Inflammatory macrophage treated with lipopolysaccharide for 1 hour (primary cell): ENCODE measurements around the gene TFF2.
A peak's percentile ranks its signal among the peaks of the same experiment; 100 is the strongest.

ENCODE experiments used
- DNase-seq, 2 donors: peaks; one replicate each; pipeline ENCODE4 v3.0.0-alpha.2; 2020 to 2022

Gene TFF2

DNA sequence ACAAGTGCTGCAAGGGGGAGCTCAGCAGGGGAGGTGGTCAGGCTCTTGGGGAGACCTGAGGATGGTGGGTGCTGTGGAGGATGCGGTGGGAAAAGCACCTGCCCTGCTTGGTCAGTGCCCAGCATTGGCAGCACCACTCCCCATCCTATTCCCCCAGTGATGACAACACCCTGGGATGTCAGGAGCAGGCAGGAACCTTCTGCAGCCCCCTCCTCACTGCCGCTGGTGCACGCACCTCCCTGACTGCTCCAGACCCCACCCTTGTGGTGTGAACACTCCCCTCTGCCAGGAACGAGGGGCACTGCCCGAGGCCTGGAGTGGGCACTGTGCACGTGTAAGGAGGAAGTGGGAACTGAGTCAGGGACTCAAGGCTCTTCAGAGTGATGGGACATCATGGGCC is 32.5 kb upstream of the TFF2 start:
- no peak for DNase-seq

DNA sequence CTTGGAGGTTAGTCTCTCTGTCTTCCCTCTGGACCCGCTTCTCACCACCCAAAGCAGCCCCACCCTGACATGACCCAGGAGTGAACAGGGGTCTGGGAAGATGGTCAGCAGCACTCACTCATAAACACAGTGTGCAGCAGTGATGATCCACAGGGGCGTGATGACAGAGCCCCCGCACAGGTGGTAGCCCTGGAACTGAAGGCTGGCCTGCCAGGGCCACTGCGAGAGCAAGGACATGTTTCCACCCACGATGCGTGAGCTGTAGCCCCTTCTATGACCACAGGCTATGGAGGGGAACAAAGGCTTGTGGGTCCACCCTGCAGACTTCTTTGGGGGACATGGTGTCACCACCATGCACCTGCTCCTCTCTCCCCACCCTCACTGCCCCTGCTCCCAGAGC is 32.1 kb upstream of the TFF2 start:
- DNase-seq, result no peak

DNA sequence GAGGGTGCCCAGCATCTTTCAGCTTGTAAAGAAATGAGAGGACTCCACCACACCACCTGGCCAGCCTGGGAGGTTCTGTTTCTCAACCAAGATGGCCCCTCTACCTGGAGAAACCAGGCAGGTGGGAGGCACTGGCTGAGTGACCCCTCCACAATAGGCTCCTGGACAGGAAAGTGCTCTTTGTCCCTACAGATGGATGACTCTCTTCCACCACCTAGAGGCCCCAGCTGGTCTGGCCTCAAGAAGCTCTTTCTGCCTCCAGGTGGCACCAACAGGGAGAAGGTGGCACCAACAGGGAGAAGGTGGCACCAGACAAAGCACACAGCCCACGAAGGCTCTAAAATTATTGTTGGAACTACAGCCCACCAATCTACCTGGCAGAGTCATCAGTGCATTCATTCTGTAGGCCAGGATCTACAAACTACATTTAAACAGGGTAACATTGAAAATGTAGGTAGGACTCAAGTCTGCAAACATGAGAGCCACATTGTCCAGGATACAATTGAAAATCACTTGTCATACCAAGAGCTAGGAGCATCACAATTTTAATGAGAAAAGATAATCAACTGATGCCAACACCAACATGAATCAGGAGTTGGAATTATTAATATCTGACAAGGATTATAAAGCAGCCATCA is 30.7 kb upstream of the TFF2 start:
- peak; percentile 45 to 49 for DNase-seq

DNA sequence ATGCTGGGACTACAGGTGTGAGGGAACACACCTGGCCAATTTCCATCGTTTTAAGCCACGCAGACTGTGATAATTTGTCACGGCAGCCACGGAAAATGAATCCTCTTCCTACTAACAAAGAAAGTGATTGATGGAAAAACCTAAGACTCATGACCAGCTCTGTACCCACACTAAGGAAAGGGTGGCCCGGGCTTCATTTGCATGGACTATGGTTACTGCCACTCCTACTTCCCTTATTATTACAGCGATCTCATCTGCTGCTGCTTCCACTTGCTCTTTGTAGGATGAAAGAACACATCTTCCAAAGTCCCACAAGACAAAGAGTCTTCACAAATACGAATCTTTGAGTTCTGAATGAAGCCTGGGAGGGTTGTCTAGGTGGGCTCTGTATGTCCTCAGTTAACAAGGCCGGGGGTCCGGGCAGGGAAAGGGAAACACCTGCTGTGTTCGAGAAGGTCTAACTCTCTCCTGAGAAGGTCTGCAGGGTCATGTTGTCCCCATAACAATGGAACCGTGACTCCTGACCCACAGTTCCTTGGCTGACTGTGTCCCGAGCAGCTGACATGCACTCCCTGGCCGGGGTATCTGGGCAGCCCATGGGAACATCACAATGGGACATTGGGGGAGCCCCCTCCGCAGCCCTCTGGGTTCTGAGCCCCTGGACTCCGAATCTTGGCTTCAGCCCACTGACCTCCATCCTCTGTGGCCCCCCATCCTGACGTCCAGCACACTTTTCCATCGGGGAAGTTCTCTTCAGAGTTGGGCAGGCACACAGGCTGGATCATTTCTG is 28.8 kb upstream of the TFF2 start:
- peak; percentile 43 to 50 for DNase-seq

DNA sequence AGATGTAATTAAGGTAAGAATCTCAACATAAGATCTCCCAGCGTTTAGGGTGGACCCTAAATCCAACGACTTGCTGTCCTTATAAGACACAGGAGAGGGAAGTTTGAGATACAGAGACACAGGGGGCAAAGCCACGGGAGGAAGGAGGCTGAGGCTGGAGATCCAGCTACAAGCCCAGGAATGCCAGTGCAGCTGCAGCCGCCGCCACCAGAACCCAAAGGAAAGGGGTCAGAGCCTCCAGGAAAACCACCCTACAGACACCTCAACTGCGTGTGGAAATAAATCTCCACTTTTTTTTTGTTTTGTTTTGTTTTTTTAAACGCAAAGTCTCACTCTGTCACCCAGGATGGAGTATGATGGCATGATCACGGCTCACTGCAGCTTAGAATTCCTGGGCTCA is 27.6 kb upstream of the TFF2 start:
- no peak for DNase-seq

DNA sequence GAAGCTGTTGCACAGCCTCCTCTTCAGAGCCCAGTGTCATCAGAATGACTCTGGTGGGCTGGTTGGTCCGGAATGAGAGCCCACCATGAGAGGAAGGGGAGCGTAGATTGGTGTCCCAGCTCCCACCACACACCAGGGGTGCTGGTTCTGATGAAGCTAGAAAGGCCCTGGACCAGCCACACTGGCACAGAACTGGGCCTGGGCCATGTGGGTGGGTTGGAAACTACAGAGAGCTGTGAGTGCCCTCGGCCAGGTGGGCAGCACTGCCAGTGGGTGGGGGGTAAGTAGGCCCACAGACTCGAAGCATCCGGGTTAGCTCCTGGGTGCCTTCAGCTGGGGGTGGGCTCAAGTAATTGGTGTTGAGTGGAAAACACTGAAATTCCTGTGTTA is 27.2 kb upstream of the TFF2 start:
- DNase-seq, result no peak

DNA sequence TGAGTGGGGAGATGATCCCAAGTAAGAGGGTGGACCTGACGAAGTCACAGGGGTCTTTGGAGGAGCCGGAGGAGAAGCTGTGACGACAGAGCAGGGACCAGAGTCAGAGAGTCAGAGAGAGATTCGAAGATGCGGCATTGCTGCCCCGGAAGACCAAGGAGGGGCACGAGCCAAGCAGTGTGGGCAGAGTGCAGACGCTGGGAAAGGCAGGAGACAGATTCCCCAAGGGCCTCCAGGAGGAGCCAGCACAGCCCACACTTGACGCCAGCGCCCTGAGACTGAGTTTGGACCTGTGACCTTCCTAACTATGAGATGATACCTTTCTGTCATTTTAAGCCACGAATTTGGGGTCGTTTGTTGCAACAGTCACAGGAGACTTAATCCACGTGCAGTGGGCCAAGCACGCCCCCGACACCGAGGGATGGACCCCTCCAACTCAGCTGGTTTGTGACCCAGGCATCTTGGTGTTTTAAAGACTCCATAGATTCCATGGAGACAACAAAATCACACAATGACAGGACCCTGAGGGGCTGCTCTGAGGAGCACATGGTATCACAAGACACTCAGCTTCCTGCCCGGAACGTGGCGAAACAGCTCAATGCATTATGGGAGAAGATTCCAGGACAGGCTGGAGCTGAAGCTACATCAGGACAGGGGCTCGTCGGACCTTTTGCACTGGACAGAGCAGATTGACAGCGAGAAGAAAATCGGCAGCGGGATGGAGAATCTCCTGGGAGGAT is 26.6 kb upstream of the TFF2 start:
- no peak for DNase-seq

DNA sequence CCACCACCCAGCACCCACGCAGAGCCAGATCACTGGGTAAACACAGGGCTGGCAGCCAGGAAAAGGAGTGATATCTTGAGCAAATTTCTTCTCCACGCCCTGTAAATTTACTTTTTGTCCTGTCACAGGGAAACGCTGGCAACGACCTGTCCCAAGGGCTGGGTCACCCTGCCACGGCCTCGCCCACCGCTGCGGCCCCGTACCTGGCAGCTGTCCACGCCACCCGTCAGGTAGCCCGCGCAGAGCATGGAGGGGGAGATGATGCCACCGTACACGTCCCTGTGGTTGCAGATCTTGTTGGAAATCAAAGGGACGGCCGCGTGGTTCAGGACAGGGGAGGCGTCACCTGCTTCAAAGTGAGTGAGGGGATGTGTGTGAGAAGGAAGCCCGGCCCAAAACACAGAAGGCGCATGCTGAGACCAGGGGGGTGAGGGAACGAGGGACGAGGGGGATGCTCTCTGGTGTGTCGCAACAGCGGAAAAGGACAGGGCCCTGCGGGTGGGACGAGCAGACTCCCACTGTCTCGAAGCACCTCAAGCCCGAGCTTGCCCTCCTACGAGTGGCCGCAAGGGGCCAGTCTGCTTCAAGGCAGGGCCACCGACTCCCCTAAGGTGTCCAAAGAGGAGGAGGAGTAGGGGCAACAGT is 25.7 kb upstream of the TFF2 start:
- no peak for DNase-seq

DNA sequence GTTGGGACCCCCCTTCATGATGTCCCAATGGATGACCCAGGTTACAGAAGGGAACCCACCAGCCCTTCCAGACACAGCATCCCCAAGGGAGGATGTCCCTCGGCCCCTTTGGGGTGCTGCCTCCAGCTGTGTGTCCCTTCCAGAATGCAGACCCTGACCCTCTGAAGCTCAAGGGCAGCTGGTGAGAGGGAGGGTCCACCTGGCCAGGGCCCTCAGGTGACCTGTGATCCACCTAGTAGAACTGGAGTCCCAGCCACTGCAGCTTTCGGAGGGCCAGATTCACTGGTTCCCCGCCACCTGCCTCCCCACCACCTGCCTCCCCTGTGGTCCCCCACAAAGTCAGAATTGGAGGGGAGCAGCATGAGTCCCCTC is 25.2 kb upstream of the TFF2 start:
- no peak for DNase-seq

DNA sequence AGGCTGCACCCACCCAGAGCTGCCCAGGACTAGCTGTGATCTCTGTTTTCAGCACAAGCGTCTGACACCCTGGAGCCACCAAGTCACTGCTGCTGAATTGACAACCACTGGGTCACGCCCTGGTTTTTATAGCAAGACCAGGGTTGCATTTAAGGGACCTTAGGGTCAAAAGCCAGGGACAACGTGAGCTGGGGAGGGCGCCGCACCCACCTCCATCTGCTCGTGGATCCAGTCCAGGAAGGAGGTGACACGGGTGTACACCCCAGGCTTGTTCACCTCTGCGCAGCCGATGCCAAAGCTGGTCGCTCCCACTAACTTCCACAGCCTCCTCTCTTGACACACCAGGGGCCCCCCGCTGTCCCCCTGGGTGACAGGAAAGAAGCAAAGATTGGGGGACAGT is 24.7 kb upstream of the TFF2 start:
- DNase-seq, result no peak

DNA sequence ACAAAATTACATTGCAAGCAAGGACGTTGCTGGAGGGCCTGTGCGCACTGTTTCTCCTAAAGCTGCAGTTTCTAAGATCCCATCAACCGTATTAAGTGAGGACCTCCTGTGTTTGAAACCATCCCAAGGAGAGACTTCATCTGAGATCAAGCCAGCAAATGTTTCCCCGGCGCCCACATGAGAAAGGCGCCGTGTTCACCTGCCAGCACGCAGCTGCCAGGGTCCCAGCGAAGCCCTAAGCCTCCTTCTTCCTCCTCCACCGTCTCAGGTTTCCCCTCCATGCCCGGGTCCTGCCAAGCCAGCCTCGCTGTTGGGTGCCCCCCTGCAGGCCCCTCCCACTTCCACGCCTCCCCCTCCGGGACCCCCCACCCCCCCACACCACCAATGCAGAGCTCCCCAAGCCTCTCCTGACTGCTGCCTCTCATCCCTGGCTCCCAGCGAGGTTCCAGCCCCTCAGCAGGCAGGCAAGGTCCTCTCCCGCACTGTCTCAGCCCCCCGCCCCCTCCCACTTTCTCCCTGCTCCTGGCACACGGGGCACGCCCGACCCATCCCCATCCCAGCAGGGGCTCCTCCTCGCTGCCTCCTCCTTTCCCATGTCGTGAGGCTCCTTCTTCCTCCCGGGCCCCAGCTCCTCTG is 24.2 kb upstream of the TFF2 start:
- no peak for DNase-seq

DNA sequence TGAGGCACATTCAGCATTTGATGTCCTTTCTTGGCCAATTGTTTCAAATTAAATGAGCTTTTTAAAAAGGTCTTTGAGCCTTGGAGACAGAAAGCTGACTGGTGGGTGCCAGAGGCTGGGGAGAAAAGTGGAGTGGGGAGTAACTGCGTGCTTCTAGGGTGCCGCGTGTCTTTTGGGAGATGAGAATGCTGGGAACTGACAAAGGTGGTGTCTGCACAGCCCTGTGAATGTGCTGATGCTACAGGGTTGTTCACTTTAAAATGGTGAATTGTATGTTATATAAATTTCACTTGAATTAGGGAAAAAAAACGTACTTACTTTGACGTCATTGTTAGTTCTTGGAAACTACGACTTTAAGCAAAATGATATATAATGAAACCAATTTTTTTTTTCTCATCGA is 23.7 kb upstream of the TFF2 start:
- no peak for DNase-seq

DNA sequence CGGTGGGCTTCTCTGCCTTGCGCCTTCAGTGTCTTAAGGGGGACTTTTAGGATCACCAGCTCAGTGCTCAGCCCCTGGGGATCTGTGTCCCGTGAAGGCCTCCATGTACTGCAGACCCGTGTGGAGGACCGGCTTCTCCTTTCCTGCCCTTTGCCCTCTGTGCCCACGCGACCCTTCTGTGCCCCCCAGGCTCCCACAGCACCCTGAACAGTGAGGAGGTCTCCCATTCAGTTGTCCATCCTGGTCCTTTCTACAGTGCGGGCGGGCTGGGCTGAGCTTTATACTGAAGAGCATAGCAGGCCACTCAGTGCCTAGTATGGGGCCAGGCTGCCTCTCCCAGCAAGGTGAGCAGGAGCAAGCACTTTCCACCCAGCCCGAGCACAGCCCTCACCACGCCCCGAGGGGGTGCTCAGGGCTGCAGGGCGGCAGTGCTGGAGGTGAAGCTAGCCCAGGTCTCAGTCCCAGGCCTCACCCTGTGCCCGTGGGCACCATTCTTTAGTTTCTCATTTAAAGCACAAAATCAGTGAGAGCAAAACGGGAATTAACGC is 23.2 kb upstream of the TFF2 start:
- no peak for DNase-seq

DNA sequence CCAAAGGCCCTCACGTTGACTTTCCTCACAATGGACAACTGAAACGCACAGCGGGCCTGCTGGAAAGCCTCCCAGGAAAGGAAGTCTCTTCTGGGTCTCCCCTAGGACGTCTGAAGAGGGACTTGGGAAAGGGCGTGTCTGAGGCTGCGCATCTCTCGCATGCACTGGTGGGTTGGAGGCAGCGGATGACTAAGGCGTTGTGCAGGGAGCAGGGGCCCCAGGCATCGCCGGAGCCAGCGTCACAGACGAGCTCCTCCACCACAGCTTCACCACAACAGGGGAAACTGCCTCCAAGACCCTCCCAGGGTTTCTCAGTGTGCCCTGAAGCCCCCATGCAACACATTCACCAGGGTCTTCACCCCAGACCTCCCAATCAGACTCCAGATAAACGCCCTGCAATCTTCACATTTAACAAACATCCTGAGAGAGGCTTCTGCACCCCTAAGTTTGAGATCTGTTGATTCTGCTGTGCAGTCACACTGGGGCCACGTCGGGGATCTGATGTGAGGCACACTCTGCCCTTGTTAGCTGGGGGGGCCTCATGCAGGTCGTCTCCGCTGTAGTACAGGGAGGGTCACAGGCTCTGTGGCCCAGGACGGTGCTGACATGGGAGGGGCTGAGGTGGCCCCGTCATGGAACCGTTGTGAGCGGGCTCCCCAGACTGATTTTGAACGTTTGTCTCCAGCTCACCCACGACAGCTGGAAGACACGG is 22.6 kb upstream of the TFF2 start:
- no peak for DNase-seq

DNA sequence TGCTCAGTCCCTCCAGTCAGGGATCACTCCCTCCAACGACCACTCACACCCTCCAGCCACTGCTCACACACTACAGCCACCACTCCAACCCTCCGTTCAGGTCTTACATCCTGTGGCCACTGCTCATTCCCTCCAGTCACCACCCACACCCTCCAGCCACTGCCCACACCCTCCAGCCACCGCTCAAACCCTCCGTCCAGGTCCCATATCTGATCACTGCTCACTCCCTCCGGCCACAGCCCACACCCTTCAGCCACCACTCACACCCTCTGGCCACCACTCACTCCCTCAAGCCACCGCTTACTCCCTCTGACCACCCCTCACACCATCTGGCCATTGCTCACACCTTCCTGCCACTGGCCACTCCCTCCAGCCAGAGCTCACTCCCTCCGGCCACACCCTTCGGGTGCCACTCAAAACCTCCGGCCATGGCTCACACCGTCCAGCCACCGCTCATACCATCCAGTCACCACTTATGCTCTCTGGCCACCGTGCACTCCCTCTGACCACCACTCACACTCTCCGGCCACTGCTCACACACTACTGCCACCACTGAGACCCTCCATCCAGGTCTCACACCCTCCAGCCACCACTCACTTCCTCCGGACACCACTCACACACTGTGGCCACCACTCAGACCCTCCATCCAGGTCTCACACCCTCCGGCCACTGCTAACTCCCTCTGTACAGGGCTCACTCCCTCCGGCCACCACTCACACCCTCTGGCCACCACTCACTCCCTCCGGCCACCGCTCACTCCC is 20.3 kb upstream of the TFF2 start:
- no peak for DNase-seq

DNA sequence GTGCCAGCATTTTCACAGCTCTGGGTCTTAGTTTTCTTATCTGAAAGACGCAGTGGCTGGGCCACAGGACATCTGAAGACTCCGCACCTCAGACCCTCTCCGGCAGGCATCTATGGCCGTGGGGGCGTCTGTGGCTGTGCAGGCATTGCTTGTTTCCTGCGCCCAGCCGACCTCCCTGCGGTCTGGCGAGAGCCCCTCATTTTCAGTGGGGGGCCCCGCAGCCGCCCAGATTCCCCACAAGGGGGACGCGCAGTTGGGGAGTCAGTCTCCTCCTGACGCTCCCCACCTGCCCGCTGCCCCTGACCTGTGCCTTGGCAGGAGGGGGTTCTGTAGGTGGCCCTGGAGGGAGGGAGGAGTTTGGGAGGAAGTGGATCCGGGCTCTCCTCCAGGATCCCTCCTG is 19.0 kb upstream of the TFF2 start:
- DNase-seq, result no peak

DNA sequence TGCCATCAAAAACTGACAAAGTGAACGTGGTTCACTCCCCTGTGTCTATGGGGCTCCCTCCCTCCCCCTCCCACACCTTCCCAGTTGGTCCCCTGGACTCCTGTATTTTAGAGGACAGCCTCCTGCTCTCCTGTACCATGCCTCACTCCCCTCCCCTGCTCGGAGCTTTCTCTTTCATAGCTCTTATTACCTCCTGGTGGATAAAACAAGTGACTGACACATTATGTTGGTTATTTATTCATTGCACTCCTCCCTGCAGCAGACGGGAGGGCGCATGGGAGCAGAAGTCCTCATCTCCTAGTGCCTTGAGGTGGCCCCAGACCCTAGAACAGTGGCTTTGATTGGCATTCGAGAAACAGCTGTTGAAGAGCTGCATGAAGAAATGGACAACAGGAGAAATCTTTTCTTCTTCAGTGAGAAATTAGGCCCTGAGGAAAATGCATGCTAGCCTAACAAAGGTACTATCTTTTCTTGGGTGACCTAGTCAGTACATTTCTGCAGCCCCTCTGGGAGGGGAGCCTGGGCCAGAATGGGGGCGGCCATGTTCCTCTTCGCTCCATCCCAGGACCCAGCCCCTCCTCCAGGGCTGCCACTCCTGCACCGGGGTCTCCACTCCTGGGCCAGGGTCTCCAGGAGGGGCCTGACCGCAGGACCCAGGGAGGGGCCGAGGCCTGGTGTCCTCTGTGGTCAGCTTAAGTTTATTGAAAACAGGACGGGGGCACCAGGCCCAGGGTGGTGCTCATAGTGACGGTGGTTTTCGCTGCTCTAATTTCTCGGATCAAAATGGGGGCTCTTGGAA is 16.8 kb upstream of the TFF2 start:
- no peak for DNase-seq

DNA sequence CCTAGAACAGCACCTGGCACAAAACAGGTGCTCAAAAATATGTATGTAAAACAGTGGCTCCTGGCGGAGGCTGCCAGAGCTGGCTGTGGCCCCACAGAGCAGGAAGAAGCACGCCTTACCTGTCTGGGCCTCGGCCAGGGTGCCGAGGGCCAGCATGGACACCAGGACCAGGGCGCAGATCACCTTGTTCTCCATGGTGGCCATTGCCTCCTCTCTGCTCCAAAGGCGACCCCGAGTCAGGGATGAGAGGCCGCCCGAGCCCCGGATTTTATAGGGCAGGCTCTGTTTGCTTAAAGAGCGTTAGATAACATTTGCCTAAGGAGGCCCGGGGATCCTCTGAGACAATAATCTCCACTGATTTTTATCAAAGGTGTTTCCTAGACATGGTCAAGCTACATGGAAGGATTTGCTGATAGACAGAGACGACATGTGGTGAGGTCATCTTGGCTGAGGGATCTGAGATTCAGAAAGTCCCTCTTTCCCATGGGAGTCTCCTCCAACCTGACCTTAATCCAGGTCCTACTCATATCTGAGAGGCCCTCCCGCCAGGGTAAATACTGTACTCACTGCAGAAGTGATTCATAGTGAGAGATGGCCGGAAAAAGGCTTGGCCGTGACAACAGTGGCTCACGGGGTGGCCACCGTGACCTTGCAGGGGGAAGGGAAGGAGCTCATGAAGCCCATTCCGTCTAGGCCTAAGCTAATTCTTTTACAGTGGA is 15.7 kb upstream of the TFF2 start, which contains the start of gene TFF1:
Gene TFF1, minus strand, starts transcription at position 244 of the 719 bp plus-strand sequence. Its CDS starts 40 bp downstream, at position 204.
- no peak for DNase-seq

DNA sequence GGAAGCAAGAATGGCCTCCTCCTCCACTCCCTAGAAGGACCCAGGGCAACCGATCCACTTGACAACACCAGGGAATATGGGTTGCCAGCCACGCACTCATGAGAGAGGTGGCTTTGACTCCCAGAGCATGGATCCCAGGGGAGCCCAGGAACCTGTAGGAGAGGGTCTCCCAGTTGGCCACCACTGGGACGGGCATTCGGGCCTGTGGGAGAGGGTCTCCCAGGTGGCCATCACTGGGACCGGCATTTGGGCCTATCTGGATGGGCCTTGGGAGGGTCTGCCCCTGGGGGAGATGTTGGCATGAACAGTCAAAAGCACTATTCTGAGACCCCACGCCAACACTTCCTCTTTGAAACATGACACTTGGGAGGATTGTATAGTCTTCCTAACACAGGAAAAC is 15.0 kb upstream of the TFF2 start:
- no peak for DNase-seq
